Measurements from ENCODE around the gene RAB10. TPM values are rescaled to one million over a fixed set of nuclear protein-coding genes. Genes with fewer than 3 reads are reported as not detected.

Gene RAB10
- total RNA-seq, 1 experiment from 2014 or later = 130 TPM

- no peaks in the 10 kb centered on the region for H3K36me3 Mint-ChIP-seq (ENCODE audit: insufficient read depth in 1 of 3, low read depth in 3 of 3)
- Histone ChIP-seq H3K18ac (ENCODE audit: insufficient read length, low read depth, low read length) (no peak overlapping the region), H3K27me3 (ENCODE audit: insufficient read depth, low read length) (no peaks in the 10 kb centered on the region), H3K9ac (ENCODE audit: extremely low read depth, insufficient read length, low read length) (peak overlapping the region; percentile 21), H3K79me1 (ENCODE audit: insufficient read depth, low read depth, low read length, poor library complexity, severe bottlenecking) (no peaks in the 10 kb centered on the region), H4K8ac (replicated peaks; ENCODE audit: insufficient read length, low read depth, low read length) (no peak overlapping the region), H3K56ac (ENCODE audit: insufficient read length, low read depth, low read length) (no peak overlapping the region), H2AFZ (ENCODE audit: low read length) (no peak overlapping the region), H3K27ac (ENCODE audit: insufficient read length, low read depth, low read length) (no peak overlapping the region), H3K23me2 (ENCODE audit: insufficient read length, low read depth, low read length, poor library complexity, severe bottlenecking) (no peaks in the 10 kb centered on the region), H4K91ac (ENCODE audit: insufficient read length, low read depth, low read length) (no peak overlapping the region), H4K5ac (ENCODE audit: insufficient read length, low read depth, low read length) (no peak overlapping the region), H2AK5ac (ENCODE audit: insufficient read length, low read length) (no peak overlapping the region), H3K9me3 (ENCODE audit: control insufficient read depth, low read depth, low read length) (no peaks in the 10 kb centered on the region), H3K4me1 (ENCODE audit: insufficient read depth, low read length) (peaks cover 4% of the 10 kb centered on the region; the same call in 1 of the 2 replicates), H2BK120ac (ENCODE audit: low read depth, low read length, poor library complexity, severe bottlenecking) (no peak overlapping the region), H4K20me1 (ENCODE audit: control insufficient read depth, insufficient read depth, insufficient read length) (no peaks in the 10 kb centered on the region), H3T11ph (ENCODE audit: low read length) (no peak overlapping the region), H3K79me2 (ENCODE audit: insufficient read depth, low read length) (no peaks in the 10 kb centered on the region), H3K14ac (ENCODE audit: insufficient read depth, low read length) (no peak overlapping the region; the same call in 1 of the 2 replicates), H3K4ac (ENCODE audit: low read depth, low read length) (no peak overlapping the region), H2BK5ac (ENCODE audit: insufficient read length, low read length) (no peak overlapping the region), H3K23ac (ENCODE audit: insufficient read length, low read depth, low read length) (no peak overlapping the region), H2BK20ac (ENCODE audit: low read depth, low read length, poor library complexity, severe bottlenecking) (no peak overlapping the region), H2BK15ac (ENCODE audit: low read depth, low read length) (no peak overlapping the region), H2BK12ac (ENCODE audit: insufficient read length, low read depth, low read length) (no peak overlapping the region), H3K4me2 (ENCODE audit: insufficient read depth, insufficient read length, low read length) (no peak overlapping the region)
- no peak overlapping the region; a peak in 1 of 5 replicates for H3K4me3 Mint-ChIP-seq
- peak overlapping the region in 2 of 3 experiments; percentile 21 to 87; a peak in 2 of 7 replicates for H3K27ac Mint-ChIP-seq
- TF ChIP-seq CTCF (conservative IDR thresholded peaks at IDR 0.05) = no peak
- no peaks in the 10 kb centered on the region; the same call in 1 of the 2 replicates for H3K27me3 Mint-ChIP-seq (ENCODE audit: low read depth)
- DNase-seq = no peak
- peaks cover 7 to 9% of the 10 kb centered on the region in 2 experiments for H3K4me1 Mint-ChIP-seq
- no peaks in the 10 kb centered on the region; a peak in 2 of 5 replicates for H3K9me3 Mint-ChIP-seq
- no CpG with 5 or more reads among the region's 4 CpGs for whole genome bisulfite sequencing (ENCODE audit: extremely low coverage, insufficient read length, low lambda C conversion rate)
Measured at GRCh38 chr2:26020231-26020640, 13.6 kb upstream of the RAB10 start.

Data from H9 (cell line).